Heart left ventricle (tissue), 13 donors: Measurements from ENCODE around the gene PCCA.

ENCODE experiments used
- POLR2A ChIP-seq, 2 donors: fragments of 450-650 bp; IDR thresholded peaks; one replicate each; pipeline ENCODE4 v1.6.1; 2017; ENCODE audit warnings: antibody characterized with exemption in 2 of 2, mild to moderate bottlenecking in 2 of 2, moderate library complexity in 2 of 2
- TF ChIP-seq, protein P1 (sequence below), 12 donors: fragments of 200-600 bp; sonication (generic) in 4 of 12; IDR thresholded peaks; one replicate each; pipeline versions ENCODE4 v1.5.0 to v1.8.0; 2018 to 2022; ENCODE audit warnings: antibody characterized with exemption in 12 of 12, mild to moderate bottlenecking in 5 of 12
- donor health status: ischemic (EF 13 %, LVEDD 7.1; RV severe dilation, severe dysfunction).
- donor health status: DM: no; HTN: yes; CAD: no.
- donor health status: DM: no; HTN: no; CAD: no.
- donor health status: ischemic (EF 25% LVEDD 6.9; RV normal size, moderate dysfunction).
- donor health status: ischemic (EF 25% LVEDD 5.7; RV mildly dilated, moderate dysfunction).
- donor health status: ischemic (EF 35%, LVEDD 5.7; RV mildly dilated, moderate dysfunction).
- donor health status: nonischemic (EF 11% LVEDD 7.7; RV severe dilation, severe dysfunction).
- donor health status: DM: yes; HTN: yes; CAD: no.
- donor health status: PGD.
- donor health status: ischemic (EF 29% LVEDD 5.4; RV normal size, mild dysfunction).
- donor health status: nonischemic (EF 23%, LVEDD 6.1; RV moderate dilation, normal function).

DNA sequence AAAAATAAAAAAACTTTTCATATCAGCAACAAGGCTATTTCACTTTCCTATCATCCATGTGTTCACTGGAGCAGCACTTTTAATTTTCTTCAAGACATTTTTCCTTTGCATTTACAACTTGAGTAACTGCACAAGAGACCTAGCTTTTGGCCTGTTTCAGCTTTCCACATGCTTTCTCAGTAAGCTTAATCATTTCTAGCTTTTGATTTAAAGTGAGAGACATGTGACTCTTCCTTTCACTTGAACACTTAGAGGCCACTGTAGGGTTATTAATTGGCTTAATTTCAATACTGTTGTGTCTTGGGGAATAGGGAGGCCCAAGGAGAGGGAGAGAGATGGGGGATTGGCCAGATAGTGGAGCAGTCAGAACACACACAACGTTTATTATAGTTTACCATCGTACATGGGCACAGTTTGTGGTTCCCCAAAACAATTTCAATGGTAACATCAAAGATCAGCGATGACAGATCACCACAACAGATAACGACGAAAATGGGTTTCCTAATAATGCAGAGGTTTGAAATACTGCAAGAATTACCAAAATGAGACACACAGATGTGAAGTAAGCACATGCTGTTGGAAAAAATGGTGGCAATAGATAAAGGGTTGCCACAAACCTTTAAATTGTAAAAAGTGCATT is 382.1 kb downstream of the PCCA start:
- TF ChIP-seq, protein P1, sequence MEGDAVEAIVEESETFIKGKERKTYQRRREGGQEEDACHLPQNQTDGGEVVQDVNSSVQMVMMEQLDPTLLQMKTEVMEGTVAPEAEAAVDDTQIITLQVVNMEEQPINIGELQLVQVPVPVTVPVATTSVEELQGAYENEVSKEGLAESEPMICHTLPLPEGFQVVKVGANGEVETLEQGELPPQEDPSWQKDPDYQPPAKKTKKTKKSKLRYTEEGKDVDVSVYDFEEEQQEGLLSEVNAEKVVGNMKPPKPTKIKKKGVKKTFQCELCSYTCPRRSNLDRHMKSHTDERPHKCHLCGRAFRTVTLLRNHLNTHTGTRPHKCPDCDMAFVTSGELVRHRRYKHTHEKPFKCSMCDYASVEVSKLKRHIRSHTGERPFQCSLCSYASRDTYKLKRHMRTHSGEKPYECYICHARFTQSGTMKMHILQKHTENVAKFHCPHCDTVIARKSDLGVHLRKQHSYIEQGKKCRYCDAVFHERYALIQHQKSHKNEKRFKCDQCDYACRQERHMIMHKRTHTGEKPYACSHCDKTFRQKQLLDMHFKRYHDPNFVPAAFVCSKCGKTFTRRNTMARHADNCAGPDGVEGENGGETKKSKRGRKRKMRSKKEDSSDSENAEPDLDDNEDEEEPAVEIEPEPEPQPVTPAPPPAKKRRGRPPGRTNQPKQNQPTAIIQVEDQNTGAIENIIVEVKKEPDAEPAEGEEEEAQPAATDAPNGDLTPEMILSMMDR (IDR thresholded peaks at IDR 0.05) = no peak
- TF ChIP-seq POLR2A (IDR thresholded peaks at IDR 0.05) = no peak
